Thyroid gland (tissue), 4 donors: ENCODE data around the gene BPIFA1.

Experiments
- CTCF ChIP-seq, 6 experiments: fragments of 200-600 bp in 3 of 6; fragments of 450-650 bp in 3 of 6; sonication (generic) in 3 of 6; IDR thresholded peaks; one replicate each; pipeline ENCODE4 v1.5.1; 2016 to 2019; ENCODE audit warnings: antibody characterized with exemption in 6 of 6, mild to moderate bottlenecking in 2 of 6, inconsistent platforms in 1 of 6, moderate library complexity in 1 of 6
- POLR2A ChIP-seq, 2 donors: fragments of 450-650 bp; IDR thresholded peaks; one replicate each; pipeline ENCODE4 v1.6.1; 2017; ENCODE audit warnings: antibody characterized with exemption in 2 of 2, mild to moderate bottlenecking in 2 of 2, moderate library complexity in 1 of 2

GRCh38 chr20:33188421-33188820, 47.4 kb upstream of the BPIFA1 start:
- TF ChIP-seq CTCF (IDR thresholded peaks at IDR 0.05) (no peak), POLR2A (IDR thresholded peaks at IDR 0.05) (no peak)
